Measurements from ENCODE around the gene MACF1.

- TF ChIP-seq CTCF (IDR thresholded peaks at IDR 0.05), result no peak
- no peak for TF ChIP-seq POLR2A (IDR thresholded peaks at IDR 0.05; ENCODE audit: low read depth)
- no peak for TF ChIP-seq POLR2AphosphoS5 (IDR thresholded peaks at IDR 0.05)
- no peak for TF ChIP-seq EP300 (IDR thresholded peaks at IDR 0.05)
These were observed 32.5 kb downstream of the MACF1 start for GRCh38 chr1:39236971-39237370.

All from esophagus muscularis mucosa (tissue), 4 donors.